HG02981 (cell line): ENCODE results near the gene AREL1.

Experiments
- ATAC-seq: cut with Tn5 transposase; IDR thresholded peaks from one replicate; pipeline ENCODE4 v1.9.1; 2021; ENCODE audit warnings: mild to moderate bottlenecking, moderate library complexity; ENCODE audit not compliant: unreplicated experiment

AREL1 gene

DNA sequence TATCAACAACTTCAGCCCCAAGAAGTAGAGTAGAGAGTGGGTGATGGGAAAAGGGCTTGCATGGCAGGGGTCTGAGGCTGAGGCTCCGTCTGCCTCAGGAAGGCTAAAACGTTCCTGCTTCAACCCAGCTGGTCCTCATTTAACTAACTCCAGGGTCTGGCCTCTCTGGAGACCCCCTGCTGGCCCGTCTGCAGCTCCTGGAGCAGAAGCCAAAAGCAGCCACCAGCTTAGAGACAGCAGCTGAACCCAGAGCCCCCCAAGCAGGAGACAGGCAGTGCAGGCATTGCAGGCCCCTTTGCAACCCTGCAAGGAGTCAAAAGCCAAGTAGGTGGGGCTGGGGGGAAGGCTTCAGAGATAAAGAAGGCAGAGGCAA is 75.7 kb downstream of the AREL1 start:
- ATAC-seq = no peak

DNA sequence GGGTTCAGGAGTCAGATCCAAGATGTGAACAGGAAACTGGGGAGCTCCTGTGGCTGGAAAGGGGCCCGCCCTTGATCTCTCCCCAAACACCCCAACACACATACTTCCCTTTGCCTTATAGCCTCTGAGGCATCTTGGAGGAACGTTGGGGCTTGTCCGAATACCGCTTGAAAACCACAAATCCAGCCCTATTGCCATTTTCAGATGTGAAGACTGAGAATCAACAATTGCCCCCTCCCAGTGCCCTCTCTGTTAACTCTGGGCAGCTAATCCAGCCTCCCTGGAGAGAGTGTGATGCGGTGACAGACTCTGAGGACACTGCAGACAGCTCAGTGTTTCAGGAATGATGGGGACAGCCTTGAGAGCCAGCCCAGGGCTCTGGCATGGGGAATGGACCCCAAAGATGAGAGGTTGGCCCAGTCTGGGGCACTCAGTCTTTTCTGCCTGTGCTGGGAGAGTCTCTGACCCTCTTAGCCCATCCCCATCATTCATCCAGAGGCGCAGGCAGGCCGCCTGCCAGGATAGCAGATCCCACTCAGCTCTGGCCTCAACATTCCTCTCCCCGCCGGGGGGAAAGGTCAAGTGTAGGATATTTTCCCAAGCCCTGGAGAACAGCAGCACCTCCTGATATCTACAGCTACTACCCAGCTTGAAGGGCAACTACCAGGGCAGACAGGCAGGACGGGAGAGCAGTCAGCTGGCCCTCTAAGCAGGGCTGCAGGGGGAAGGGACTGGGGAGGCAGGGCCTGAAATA is 76.3 kb downstream of the AREL1 start:
- ATAC-seq = no peak

DNA sequence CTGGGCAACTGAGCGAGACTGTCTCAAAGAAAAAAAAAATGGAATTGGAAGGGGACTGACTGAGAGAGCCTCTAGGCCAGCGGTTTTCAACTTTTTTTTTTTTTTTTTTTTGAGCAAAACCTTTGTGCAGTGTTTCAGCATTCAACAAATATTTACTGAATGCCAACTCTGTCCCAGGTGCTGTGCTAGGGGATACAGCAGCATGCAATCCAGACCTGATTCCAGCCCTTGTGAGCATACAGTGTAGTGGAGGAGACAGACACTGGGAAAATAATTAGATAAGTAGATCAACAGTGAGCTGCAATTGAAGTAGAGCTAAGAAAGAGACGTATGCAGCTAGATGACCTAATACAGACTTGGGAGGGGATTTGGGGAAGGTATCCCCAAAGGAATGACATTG is 77.0 kb downstream of the AREL1 start:
- ATAC-seq = no peak

DNA sequence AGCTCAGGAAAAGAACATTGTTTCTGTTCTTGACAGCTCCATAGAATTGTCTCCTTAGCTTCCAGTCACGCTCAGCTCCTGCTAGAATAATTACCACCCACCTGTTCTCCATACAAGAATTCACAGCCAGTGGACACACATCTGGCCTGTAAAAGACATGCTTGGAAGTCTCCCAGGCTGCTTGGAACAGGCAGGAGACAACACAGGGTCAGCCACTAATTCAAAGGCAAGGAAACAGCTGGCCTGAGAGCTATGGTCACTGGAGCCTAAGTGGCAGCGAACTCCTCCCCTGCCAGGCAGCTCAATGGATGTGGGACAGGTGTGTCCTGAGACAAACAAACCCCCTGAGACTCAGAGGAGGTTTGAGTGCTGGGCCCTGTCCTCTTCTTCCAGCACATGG is 77.9 kb downstream of the AREL1 start:
- ATAC-seq = no peak

DNA sequence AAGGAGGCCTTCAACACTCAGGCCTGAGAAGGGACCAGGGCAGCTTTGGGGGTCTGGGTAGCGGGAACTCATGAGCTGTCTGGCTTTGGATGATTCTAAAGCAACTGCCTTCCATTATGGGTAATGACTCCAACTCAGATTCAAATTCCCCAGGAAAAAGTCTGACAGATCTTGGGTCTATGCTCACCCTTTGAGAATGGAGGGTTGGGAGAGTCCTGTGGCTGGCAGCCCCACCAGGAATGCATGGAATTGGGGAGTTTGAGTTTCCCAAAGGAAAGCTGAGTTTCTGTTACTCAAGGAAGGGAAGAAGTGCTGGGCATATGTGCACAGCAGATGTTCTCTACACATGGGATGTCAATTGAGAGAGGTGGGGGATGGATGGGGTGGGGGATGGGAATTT is 78.4 kb downstream of the AREL1 start:
- no peak for ATAC-seq

DNA sequence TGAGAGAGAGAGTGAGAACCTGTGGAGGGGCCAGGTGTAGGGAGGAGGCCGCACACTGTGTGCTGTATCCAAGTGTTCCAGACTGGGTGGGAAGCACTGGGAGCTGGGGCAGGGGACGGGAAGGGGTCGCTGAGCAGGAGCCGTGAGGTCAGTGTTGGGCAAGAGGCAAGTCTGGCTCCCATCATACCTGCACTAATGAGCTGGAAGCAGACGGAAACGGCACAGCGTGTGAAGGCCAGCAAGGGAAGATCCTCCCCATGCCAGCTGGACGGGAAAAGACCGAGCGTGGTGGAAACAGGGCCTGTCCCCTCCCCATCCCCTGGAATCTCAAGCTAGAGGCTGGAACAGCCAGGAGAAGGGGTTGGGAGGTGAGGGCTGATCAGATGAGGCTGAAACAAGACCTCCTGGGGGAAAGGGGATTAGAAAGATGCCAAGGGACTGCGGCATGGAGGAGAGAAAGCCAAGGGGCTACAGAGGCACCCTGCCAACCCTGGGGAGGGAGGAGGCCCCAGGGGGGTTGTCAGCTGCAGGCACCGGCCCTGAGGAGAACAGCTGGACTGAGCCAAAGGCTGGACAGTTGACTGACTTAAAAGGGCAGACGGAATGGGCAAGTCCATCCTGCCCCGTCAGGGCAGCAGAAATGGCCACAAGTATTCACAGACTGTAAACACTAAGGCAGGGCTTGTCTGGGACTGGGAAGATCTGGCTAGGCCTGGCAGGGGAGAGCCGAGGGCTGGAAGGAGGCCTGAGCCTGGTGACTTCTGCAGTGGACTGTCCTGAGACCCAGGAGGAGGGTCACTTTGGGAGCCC is 81.8 kb downstream of the AREL1 start:
- no peak for ATAC-seq

DNA sequence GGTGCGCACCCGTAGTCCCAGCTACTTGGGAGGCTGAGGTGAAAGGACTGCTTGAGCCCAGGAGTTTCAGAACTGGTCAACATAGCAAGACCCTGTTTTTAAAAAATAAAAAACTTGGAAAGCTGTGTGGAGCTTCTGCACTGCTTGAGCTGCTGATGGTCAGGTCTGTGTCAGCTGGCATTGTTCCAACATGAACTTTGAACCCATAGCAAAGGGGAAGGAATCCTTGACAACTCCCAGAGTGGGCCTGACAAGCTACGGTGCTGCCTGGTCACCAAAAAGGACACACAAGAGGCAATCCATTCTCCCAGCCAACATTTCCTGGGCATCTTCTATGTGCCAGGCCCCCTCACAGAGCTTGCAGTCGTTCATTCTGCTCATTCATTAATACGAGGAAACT is 84.5 kb downstream of the AREL1 start:
- no peak for ATAC-seq

DNA sequence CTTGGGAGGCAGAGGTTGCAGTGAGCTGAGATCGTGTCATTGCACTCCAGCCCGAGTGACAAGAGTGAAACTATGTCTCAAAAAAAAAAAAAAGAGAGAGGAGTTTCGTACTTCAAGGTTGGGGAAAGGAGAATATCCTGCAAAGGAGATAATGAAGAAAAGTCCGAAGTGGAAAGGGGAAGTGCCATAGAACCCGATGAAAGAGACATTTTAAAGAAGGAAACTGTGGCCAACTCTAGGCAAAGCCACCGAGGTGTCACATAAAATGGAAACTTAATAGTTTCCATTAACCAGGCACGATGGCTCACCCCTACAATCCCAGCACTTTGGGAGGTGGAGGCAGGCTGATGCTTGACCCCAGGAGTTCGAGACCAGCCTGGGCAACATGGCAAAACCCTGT is 85.8 kb downstream of the AREL1 start:
- ATAC-seq = no peak

DNA sequence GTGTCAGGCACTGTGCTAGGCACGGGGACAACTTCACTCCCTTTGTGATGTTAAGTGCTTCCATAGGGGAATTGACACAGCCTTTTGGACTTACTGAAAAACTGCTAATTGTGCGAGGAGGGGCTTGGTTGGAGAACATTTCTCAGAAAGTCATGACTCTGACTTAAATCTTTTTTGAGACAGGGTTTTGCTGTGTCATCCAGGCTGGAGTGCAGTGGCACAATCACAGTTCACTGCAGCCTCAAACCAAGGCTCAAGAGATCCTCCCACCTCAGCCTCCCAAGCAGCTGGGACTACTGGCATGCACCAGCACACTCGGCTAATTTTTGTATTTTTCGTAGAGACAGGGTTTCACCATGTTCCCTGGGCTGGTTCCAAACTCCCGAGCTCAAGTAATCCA is 90.6 kb downstream of the AREL1 start:
- ATAC-seq = no peak

DNA sequence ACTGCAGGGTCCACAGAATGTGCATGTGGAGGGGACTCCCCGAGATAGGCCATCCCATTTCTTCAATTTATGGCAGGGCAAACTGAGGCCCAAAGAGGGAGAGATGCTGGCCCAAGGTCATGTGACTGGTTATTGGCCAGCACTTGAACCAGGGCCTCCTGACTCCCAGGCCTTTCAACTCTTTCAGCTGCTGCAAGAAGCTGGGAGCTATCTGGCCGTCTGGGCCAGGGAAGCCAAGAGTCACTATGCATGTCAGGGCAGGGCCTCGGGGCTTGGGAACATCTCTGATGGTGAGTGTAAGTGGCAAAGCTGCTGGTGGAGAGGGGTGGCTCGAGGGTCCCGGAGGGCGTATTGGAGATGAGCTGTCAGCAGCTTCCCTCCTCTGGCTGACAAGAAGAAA is 91.3 kb downstream of the AREL1 start:
- ATAC-seq = no peak

DNA sequence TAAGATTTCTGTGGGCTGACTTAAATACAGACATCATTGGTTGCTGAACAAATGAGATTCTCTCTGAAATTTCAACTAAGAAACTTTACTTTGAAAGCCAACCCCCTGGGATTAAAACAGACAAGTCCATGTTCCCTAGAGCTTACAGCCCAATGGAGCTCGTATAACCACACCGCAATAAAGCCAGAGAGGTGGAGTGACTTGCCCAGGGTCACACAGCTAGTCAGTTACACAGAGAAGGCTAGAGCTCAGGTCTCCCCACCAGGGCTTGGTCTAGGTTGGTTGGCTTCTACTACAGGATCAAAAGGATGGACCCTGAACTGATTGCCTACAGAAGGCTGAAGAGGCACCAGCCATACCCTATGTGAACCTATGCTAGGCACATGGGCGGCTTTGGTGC is 92.0 kb downstream of the AREL1 start:
- no peak for ATAC-seq

DNA sequence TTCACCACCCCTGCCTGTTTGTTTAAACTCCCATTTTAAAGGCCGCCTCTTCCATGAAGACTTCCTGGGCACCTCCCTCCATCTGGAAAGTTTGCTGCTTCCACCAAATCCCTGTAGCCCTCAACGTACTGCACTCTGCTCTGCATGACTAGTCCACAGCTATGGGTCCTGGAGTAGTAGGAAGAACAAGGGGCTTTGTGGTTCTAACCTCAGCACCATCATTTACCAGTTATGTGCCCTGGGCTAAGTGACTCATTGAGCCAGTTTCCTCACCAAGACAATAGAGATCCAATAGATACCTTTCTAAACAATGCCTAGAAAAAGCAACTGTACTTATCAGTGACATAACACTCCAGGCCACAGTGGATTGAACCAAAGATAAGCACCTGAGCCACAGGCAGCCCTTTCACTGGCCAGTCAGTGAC is 92.4 kb downstream of the AREL1 start:
- no peak for ATAC-seq

DNA sequence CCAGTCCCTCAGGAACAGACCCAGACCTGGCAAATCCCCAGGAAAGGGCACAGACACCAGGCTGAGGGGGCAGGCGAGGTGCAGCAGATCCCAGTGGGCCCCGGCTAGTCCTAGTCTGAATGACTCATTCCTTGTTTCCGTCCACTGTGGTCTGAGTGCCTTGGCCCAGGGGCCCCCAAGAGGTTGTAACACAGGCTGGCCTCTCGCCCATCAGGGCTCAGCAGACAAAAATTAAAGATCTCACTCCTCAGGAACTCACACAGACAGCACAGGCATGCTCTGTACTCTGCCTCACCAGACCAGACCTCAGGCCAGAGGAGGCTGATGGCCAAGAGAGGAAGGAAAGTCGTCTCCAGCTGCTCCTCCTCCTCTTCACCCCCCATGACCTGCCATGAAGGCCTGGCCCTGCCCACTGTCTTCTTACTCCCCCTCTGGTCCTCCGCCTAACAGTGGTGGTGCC is 93.2 kb downstream of the AREL1 start:
- ATAC-seq = no peak

DNA sequence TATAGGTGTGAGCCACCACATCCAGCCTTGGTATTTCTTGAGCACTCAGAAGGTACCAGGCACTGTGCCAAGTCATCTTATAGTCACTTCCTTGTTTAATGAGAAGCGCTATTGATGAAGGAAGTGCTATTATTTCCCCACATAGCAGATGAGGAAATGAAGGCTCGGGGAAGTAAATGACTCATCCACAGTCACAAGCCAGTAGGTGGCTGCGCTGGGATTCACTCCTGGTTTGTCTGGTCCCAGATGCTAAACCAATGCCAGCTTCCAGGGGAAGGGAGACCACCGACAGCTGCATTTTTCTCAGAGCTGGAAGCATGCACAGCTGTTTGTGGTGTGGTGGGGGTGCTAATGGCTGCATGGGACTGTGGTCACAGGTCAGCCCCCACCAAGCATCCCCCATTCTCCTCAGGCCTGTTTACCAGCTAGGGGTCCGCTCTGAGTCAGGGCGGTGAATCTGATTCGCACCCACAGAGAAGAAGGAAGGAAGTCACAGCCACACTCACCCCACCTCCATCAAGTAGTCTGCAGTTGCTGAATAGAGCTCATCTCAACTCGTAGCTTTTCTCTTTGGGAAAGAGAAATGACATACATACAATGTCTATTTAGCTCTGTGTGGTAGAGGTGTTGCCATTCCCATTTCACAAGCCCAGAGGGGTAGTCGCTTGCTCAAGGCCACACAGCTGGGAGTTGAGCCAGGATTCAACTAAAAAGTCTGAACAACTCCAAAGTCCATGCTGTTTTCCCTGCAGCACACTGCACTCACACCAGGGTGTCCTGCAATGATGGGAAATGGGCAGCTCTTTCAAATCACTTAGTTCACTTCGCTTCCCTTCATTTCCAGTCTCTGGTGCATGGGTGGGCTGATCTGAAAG is 94.6 kb downstream of the AREL1 start:
- ATAC-seq = no peak

DNA sequence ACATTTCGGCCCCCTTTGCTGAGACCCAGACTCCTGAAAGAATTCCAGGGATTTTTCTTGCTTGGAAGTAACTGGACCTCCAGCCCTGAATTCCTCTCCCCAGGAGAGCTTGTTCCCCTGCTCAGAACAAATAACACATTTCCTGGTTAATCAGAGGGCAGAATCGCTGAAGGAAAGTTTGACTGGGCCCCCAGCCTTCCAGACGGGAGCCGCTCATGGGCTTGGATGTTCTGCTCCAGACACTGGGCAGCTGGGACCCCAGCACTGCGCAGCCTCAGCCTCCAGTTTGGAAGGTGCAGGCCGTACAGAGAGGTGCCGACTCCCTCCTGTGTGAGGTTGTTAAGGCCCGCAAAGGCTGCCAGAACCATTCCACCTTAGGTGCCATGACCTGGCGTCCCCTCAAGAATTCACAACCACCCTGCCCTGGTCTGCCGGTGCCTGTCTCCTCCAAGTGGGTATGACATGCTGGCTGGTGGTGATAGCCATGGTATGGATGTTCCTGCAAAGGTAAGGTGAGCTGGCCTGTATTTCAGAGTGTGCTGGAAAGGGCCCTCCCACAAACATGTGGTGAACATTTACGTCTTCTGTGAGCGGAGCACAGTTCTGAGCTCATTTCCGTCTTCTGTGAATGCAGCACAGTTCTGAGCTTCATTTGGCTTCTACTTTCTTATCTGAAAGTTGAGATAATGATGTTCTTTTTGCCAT is 95.7 kb downstream of the AREL1 start:
- ATAC-seq = no peak

DNA sequence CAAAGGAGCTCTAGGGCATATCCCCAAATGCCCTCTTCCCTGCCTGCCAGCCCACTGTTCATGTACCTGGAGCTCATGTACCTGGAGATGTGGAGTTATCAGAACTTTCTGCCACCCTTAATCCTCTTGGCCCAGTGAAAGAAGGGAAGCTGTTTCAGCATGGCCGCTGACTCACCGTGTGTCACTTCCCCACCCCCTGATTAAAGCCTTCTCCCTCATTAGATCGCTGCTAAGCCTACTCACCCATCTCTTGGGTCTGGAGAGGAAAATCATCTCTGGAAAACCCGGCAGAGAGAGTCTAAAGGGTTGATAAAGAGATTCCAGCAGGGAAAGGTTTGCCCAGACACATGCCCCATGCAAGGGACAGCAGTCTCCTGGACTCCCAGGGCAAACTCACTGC is 96.4 kb downstream of the AREL1 start:
- no peak for ATAC-seq

DNA sequence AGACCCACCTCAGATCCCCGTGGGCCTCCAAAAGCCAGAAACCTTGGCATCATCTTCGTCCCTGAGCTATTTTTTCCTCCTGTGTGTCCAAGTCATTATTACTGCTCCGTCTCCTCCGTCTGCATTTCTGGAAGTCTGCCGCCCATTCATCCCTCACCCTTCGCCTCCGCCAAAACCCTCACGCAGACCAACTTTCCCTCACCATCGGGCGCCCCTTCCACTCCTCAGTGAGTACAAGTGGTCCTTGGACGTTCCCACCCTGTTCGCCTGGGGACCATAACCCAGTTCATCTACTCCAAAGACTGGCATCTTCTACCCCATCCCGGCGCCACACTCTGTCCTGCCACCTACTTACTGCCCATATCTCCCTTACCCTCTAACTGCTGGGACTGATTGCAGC is 97.1 kb downstream of the AREL1 start:
- no peak for ATAC-seq

DNA sequence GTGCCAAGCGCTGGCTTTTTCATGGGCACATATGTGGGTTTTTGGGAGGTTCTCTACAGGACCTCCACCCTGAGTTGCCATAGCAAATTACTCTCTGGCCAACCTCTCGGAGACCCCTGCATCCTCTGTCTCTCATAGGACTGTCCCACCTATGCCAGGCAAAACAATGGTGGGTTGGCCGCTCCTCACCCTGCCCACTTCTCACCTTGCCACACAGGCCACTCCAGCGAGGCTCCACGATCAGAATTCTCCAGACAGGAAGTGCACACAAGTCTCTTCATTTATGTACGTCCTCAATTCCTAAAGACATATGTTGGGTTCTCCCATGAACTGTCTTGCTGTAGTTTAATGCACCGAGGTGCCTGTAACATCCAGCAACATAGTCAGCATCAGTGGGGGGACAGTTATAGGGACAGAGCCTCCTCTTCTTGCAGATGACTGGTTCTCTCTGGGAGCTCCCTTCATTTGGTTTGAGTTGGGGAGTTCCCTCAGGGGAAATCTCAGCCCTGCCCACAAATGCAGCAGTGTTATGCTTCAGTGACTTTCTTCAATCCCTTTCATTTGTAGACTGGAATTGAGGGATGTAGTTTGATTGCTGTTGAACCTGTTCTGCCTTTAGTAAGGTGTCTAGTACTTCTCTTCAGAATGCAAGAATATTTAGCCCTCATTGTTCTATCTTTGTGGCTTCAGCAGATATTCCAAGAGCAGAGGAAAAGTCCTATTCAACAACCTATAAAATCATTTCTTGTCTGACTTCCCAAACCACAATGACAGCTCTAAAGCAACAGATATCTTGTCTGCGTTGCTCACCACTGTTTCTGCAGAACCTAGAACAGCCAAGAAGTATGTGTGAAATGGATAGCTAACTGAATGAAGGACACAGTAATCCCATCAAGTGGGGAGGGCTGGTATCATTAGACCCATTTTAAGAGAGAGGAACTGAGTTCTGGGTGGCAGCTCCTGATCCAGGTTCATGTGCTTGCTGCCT is 98.1 kb downstream of the AREL1 start:
- ATAC-seq = no peak

DNA sequence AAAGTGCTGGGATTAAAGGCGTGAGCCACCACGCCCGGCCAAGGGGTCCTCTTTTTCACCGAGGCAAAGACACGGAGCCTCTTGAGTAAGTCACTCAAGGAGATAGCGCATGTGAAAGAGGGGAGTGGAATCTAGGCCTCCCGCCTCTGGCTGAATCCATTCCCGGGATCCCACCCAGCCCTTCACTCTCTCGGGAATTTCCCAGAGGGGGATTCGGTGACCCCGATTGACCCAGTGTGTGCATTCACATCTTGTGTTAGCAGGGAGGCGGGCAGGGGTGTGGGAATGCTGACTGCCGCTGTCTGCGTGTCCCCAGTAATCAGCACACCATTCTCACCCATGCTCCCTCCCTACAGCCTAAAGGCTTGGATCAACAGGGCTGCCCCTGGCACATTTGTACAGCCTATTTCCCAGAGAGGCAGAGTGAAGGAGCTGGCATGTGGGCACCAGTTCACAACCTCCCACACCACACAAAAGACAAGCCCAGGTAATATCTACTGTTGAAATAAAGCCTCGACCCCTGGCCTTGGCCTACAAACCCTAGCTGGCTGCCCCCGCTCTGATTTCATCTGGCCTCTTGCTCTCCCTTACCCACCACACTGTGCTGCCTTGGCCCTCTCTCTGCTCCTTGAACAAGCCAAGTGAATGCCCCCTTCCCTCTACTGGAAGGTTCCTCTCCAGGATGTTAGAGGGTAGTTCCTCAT is 99.5 kb downstream of the AREL1 start:
- no peak for ATAC-seq
